Common myeloid progenitor, CD34-positive (primary cell): ENCODE data around the gene GABARAP.

Experiments used
- CTCF ChIA-PET: fragments of 350-600 bp; sonication (Branson Sonifier 250); formaldehyde crosslinking; loops from one replicate; lab custom pipeline; 2021; ENCODE audit warnings: antibody characterized with exemption; lab: Charles Lee
- POLR2A ChIA-PET: fragments of 350-600 bp; sonication (Branson Sonifier 250); formaldehyde crosslinking; loops from one replicate; lab custom pipeline; 2021; ENCODE audit warnings: antibody characterized with exemption; lab: Charles Lee
- DNase-seq, 3 donors: peaks; one replicate each; pipeline versions ENCODE4 v3.0.0 to v3.0.0-alpha.2; 2013
- H3K27ac ChIP-seq, 2 experiments: 1 replicate in 1 of 2; 2 replicates in 1 of 2; pipeline ENCODE4 v1.7.0; 2013; ENCODE audit warnings: inconsistent platforms in 2 of 2, low read length in 2 of 2, mild to moderate bottlenecking in 2 of 2, low read depth in 1 of 2, moderate library complexity in 1 of 2; ENCODE audit not compliant: severe bottlenecking in 2 of 2, insufficient read depth in 1 of 2, poor library complexity in 1 of 2
- H3K27me3 ChIP-seq, 5 experiments: replicated peaks in 2 of 5; 1 replicate in 3 of 5; 2 replicates in 2 of 5; pipeline versions ENCODE4 v1.6.1 to v1.7.0; 2013; ENCODE audit warnings: low read length in 4 of 5, mild to moderate bottlenecking in 2 of 5, moderate library complexity in 2 of 5, inconsistent platforms in 1 of 5; ENCODE audit not compliant: insufficient read depth in 5 of 5, control insufficient read depth in 4 of 5
- H3K36me3 ChIP-seq, 4 experiments: 1 replicate in 2 of 4; 2 replicates in 2 of 4; pipeline versions ENCODE4 v1.6.1 to v1.7.0; 2013; ENCODE audit warnings: low read length in 3 of 4, control low read depth in 1 of 4, mild to moderate bottlenecking in 1 of 4; ENCODE audit not compliant: control insufficient read depth in 4 of 4, insufficient read depth in 4 of 4
- H3K4me1 ChIP-seq, 4 experiments: 1 replicate in 3 of 4; 2 replicates in 1 of 4; pipeline versions ENCODE4 v1.6.1 to v1.7.1; 2013; ENCODE audit warnings: low read length in 3 of 4, mild to moderate bottlenecking in 3 of 4, control low read depth in 1 of 4, inconsistent platforms in 1 of 4, moderate library complexity in 1 of 4; ENCODE audit not compliant: control insufficient read depth in 4 of 4, insufficient read depth in 4 of 4; ENCODE audit errors: control extremely low read depth in 1 of 4
- H3K4me3 ChIP-seq, 7 experiments: 1 replicate in 4 of 7; 2 replicates in 3 of 7; pipeline versions ENCODE4 v1.5.1 to v1.7.0; 2013; ENCODE audit warnings: mild to moderate bottlenecking in 7 of 7, low read length in 6 of 7, moderate library complexity in 6 of 7, inconsistent platforms in 2 of 7, low read depth in 2 of 7, control low read depth in 1 of 7; ENCODE audit not compliant: insufficient read depth in 4 of 7, control insufficient read depth in 1 of 7; ENCODE audit errors: extremely low read depth in 1 of 7
- H3K9me3 ChIP-seq, 5 experiments: 1 replicate in 4 of 5; 2 replicates in 1 of 5; pipeline versions ENCODE4 v1.6.1 to v1.7.1; 2013; ENCODE audit warnings: low read length in 4 of 5, mild to moderate bottlenecking in 2 of 5, inconsistent platforms in 1 of 5, low read depth in 1 of 5, moderate library complexity in 1 of 5; ENCODE audit not compliant: control insufficient read depth in 4 of 5, insufficient read depth in 2 of 5; ENCODE audit errors: control extremely low read depth in 1 of 5
- WGBS: methylation state at CpG from one replicate; pipeline ENCODE4 v1.1.5; 2013; ENCODE audit not compliant: insufficient coverage; 5-methylcytosine and 5-hydroxymethylcytosine counted together

Gene GABARAP

DNA sequence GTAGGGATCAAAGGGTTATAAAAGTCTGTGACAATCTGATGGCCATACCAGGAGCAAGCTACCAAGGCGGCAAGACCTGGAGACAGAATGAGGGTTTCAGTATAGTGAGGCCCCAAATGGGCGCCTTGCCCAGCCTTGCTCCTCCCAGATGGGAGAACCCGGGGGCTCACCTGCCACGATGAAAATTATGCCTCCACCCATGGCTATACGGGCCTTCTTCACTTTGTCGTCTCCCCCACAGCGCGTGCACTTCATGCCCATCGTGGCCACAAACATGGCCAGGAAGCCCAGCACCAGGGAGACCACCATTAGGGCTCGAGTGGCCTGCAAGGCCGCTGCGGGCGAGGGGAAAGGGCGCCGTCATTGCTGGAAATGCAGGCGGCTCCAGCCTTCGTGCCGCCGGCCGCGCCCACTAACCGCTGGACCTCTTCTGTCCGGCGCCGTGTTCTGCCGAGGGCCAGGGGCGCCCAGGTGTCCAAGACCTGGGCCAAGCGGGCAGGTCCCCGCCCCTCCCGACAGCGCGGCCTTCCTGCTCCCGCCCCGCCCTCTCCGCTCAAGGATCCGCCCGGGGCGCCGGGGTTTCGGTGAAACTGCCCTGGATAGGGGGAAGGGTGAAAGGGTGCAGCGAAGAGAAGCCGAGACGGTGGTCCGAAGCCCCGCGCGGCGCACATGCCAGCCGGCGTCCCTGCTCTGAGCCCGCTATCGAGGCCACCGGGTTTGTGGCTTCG is 18.6 kb upstream of the GABARAP start:
- Histone ChIP-seq H3K36me3 (peaks cover 0 to 35% (median 24%) of the 10 kb centered on the region in 4 experiments), H3K27ac (no peak overlapping the region), H3K27me3 (peaks cover 0 to 42% (median 21%) of the 10 kb centered on the region in 5 experiments), H3K9me3 (no peaks in the 10 kb centered on the region), H3K4me3 (peak overlapping the region in 6 of 7 experiments; percentile 6 to 69 (median 54)), H3K4me1 (peaks cover 0 to 37% (median 30%) of the 10 kb centered on the region in 4 experiments)
- 6% methylated on average over 49 of the region's 54 CpGs for WGBS
- CTCF ChIA-PET = interaction anchor here (1.0 to 1.4 kb wide), 2 partner anchors 40 to 82 kb away, joined by 3 to 5 read pairs; no protein-coding TSS in a partner anchor
- POLR2A ChIA-PET = no interaction called here
- DNase-seq = peak in 2 of 3 donors; percentile 40 to 52

DNA sequence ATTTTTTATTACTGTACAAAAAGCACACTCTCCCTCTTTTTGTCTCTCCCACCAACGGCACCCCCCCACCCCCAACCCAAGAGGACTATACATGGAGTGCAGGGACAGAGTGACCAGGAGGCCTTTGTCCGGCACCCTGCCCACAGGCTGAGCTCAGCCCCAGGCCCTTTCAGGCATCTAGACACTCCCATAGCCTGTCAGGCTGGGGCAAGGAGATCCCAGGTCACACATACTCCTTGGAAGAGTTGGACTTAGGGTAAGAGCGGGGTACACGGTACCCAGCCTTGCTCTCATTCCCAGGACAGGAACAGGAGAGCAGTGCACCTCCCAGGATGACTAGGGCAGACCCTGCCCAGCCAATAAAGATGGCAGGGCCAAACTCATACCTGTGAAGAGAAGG is 17.9 kb upstream of the GABARAP start:
- WGBS = 100% methylated on average over 2 of the region's 4 CpGs
- Histone ChIP-seq H3K36me3 (peaks cover 0 to 39% (median 28%) of the 10 kb centered on the region in 4 experiments), H3K4me1 (peaks cover 0 to 37% (median 30%) of the 10 kb centered on the region in 4 experiments), H3K27me3 (peaks cover 0 to 42% (median 21%) of the 10 kb centered on the region in 5 experiments), H3K27ac (no peak overlapping the region), H3K9me3 (no peaks in the 10 kb centered on the region), H3K4me3 (peak overlapping the region in 3 of 7 experiments; percentile 62 to 69 (median 68))
- CTCF ChIA-PET = interaction anchor here (1.0 to 1.4 kb wide), 5 partner anchors 17 to 214 kb away, joined by 3 to 6 read pairs (median 3); partner anchors contain the start of gene GABARAP
- POLR2A ChIA-PET = interaction anchor here (0.6 kb wide), 1 partner anchor 85 kb away, joined by 5 read pairs; no protein-coding TSS in a partner anchor
- no peak for DNase-seq

- Histone ChIP-seq H3K9me3 (no peaks in the 10 kb centered on the region), H3K27ac (no peak overlapping the region), H3K36me3 (peaks cover 2 to 43% (median 33%) of the 10 kb centered on the region in 4 experiments), H3K4me3 (no peak overlapping the region), H3K27me3 (peaks cover 0 to 38% (median 21%) of the 10 kb centered on the region in 5 experiments), H3K4me1 (peaks cover 0 to 37% (median 30%) of the 10 kb centered on the region in 4 experiments)
- CTCF ChIA-PET = interaction anchor here (1.0 to 1.4 kb wide), 5 partner anchors 17 to 214 kb away, joined by 3 to 6 read pairs (median 3); partner anchors contain the start of gene GABARAP
- WGBS = 100% methylated on average over 2 of the region's 6 CpGs
- DNase-seq = no peak
- POLR2A ChIA-PET = no interaction called here
Observed at GRCh38 chr17:7259555-7259889, 17.3 kb upstream of the GABARAP start.

- H3K9me3 ChIP-seq = no peaks in the 10 kb centered on the region
- DNase-seq = no peak
- POLR2A ChIA-PET = no interaction called here
- peaks cover 4 to 49% (median 38%) of the 10 kb centered on the region in 4 experiments for H3K36me3 ChIP-seq
- WGBS = 96% methylated on average over 5 of the region's 7 CpGs
- H3K4me3 ChIP-seq = no peak overlapping the region
- peaks cover 0 to 35% (median 21%) of the 10 kb centered on the region in 5 experiments for H3K27me3 ChIP-seq
- peaks cover 0 to 37% (median 30%) of the 10 kb centered on the region in 4 experiments for H3K4me1 ChIP-seq
- CTCF ChIA-PET = interaction anchor here (1.0 to 1.4 kb wide), 3 partner anchors 16 to 213 kb away, joined by 3 to 6 read pairs (median 3); partner anchors contain the start of gene GABARAP
- no peak overlapping the region for H3K27ac ChIP-seq
Observed at GRCh38 chr17:7258731-7259554, 16.7 kb upstream of the GABARAP start.

- Histone ChIP-seq H3K4me1 (peaks cover 5 to 28% (median 22%) of the 10 kb centered on the region in 4 experiments), H3K4me3 (no peak overlapping the region), H3K36me3 (peaks cover 4 to 50% (median 38%) of the 10 kb centered on the region in 4 experiments), H3K27me3 (peaks cover 0 to 16% (median 7%) of the 10 kb centered on the region in 5 experiments), H3K9me3 (no peaks in the 10 kb centered on the region), H3K27ac (no peak overlapping the region)
- DNase-seq = no peak
- WGBS = 94% methylated on average over 7 of the region's 8 CpGs
- ChIA-PET POLR2A (interaction anchor here (0.6 kb wide), 1 partner anchor 42 kb away, joined by 5 read pairs; no protein-coding TSS in a partner anchor), CTCF (interaction anchor here (0.9 to 1.4 kb wide), 4 partner anchors 14 to 49 kb away, joined by 3 read pairs; partner anchors contain the start of genes ACADVL, DLG4 and GABARAP)
Observed at GRCh38 chr17:7256766-7257456, 14.7 kb upstream of the GABARAP start.

DNA sequence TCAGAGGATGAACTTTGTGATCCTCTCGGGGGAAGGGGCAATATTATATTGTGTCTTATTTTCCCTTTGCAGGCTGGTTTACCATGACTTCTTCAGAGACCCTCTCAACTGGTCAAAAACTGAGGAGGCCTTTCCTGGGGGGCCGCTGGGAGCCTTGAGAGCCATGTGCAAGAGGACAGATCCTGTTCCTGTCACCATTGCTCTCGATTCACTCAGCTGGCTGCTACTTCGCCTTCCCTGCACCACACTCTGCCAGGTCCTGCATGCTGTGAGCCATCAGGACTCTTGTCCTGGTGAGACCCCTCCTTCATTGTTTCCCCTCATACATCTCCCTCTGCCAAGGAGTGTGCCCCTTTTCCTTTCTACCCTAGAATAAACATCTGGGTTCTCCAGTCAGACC is 12.3 kb upstream of the GABARAP start:
- ChIA-PET CTCF (interaction anchor here (0.6 to 1.1 kb wide), 5 partner anchors 11 to 42 kb away, joined by 3 read pairs; partner anchors contain the start of genes ACADVL and DLG4), POLR2A (no interaction called here)
- no peak for DNase-seq
- H3K4me1 ChIP-seq = peaks cover 12 to 25% (median 23%) of the 10 kb centered on the region in 4 experiments
- peaks cover 4 to 45% (median 35%) of the 10 kb centered on the region in 4 experiments for H3K36me3 ChIP-seq
- no peaks in the 10 kb centered on the region for H3K9me3 ChIP-seq
- WGBS = 100% methylated on average over 2 of the region's 4 CpGs
- H3K27me3 ChIP-seq = no peaks in the 10 kb centered on the region
- no peak overlapping the region for H3K27ac ChIP-seq
- H3K4me3 ChIP-seq = no peak overlapping the region
